T-helper 1 cell treated with Interleukin-12 subunit alpha and Interleukin-12 subunit beta and Interleukin-4 antibody, amounts not matched to agents 30 ng/mL and 1 ng/mL, for 36 hours (primary cell): ENCODE results near the gene MRPL27. TPM values are rescaled to one million over a fixed set of nuclear protein-coding genes. Genes with fewer than 3 reads are reported as not detected.
"Not testable (repeated sequence)": the region's sequence is repeated elsewhere in the genome, so short reads cannot be mapped to it uniquely, and the experiment has no call there.

Experiments
- intact Hi-C: fragments of 100-400 bp; cut with micrococcal nuclease; formaldehyde crosslinking; loops from one replicate; pipeline ENCODE4 v1.15.1; 2024
- total RNA-seq: library from RNA; stranded (reverse); gene quantifications from 2 replicates; pipeline ENCODE4 v1.2.3, GENCODE V29; 2022

MRPL27 gene
- total RNA-seq, 1 donor from 2014 or later = 60.9 TPM

- intact Hi-C loops = loop anchor here (5.0 kb wide), 2 partner anchors 135 to 195 kb away; partner anchors contain the start of gene PPP1R9B
These were observed 25.7 kb downstream of the MRPL27 start for GRCh38 chr17:50347117-50347893.

- intact Hi-C loops = loop anchor here (1.0 to 5.0 kb wide), 3 partner anchors 80 to 194 kb away; partner anchors contain the start of genes ACSF2 and PPP1R9B
These were observed 26.5 kb downstream of the MRPL27 start for GRCh38 chr17:50346313-50347116.

- intact Hi-C loops = loop anchor here (1.0 to 5.0 kb wide), 7 partner anchors 27 to 193 kb away; partner anchors contain the start of genes ACSF2, LRRC59 and PPP1R9B
These were observed 27.3 kb downstream of the MRPL27 start, which contains the start of gene XYLT2 for GRCh38 chr17:50345432-50346312. XYLT2 (plus strand) TSS chr17:50346126; CDS start chr17:50346141, 15 bp downstream.

- intact Hi-C loops = loop anchor here (1.0 to 5.0 kb wide), 6 partner anchors 27 to 193 kb away; partner anchors contain the start of genes LRRC59 and PPP1R9B
These were observed 28.1 kb downstream of the MRPL27 start for GRCh38 chr17:50344731-50345365.

GRCh38 chr17:50339381-50339780, 33.6 kb downstream of the MRPL27 start:
- intact Hi-C loops = no loop called here

- intact Hi-C loops = no loop called here
These were observed 34.3 kb downstream of the MRPL27 start for GRCh38 chr17:50338645-50339044.

- intact Hi-C loops = no loop called here
These were observed 35.0 kb downstream of the MRPL27 start for GRCh38 chr17:50337956-50338355.

- intact Hi-C loops = not testable (repeated sequence)
These were observed 39.5 kb downstream of the MRPL27 start for GRCh38 chr17:50333291-50334057.

- intact Hi-C loops = no loop called here
These were observed 40.8 kb downstream of the MRPL27 start for GRCh38 chr17:50332196-50332595.

- intact Hi-C loops = no loop called here
These were observed 41.7 kb downstream of the MRPL27 start for GRCh38 chr17:50331085-50331791.

GRCh38 chr17:50330151-50330775, 42.7 kb downstream of the MRPL27 start:
- intact Hi-C loops = no loop called here

- intact Hi-C loops = no loop called here
These were observed 43.3 kb downstream of the MRPL27 start for GRCh38 chr17:50329716-50330115.

- intact Hi-C loops = no loop called here
These were observed 44.3 kb downstream of the MRPL27 start for GRCh38 chr17:50328363-50329325.

- intact Hi-C loops = no loop called here
These were observed 46.1 kb downstream of the MRPL27 start for GRCh38 chr17:50326831-50327364.

- intact Hi-C loops = no loop called here
These were observed 47.1 kb downstream of the MRPL27 start for GRCh38 chr17:50325906-50326305.

- intact Hi-C loops = no loop called here
These were observed 49.9 kb downstream of the MRPL27 start for GRCh38 chr17:50323060-50323459.

GRCh38 chr17:50322271-50322670, 50.7 kb downstream of the MRPL27 start:
- intact Hi-C loops = no loop called here
